NOMO-1 treated with DMSO at 0.1 percent for 48 hours (cell line): ENCODE measurements around the gene INSYN1.
"Not testable (repeated sequence)": the region's sequence is repeated elsewhere in the genome, so short reads cannot be mapped to it uniquely, and the experiment has no call there.

Source experiments
- DNase-seq: peaks from one replicate; lab custom pipeline; 2025; ENCODE audit not compliant: unreplicated experiment; lab: John Stamatoyannopoulos, UW

Gene INSYN1

DNA sequence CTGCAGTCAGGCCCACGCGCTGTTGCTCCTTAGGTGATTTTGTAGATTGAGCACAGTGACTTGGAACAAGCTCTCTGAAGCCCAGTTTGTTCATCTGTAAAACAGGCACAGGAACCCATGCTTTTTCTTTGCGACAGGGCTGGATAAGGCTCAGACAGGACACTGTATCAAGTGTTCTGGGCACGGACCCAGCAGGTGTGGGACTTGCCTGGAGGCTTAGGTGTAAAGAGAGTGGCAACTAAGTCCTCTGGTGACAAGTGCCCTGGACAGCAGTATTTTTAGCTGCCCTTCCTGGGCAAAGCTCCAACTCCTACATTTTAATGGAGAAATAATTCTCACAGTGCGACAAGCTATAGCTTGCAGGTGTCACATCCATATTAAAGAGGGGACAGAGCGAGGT, 36.7 kb downstream of the INSYN1 start:
- no peak for DNase-seq

DNA sequence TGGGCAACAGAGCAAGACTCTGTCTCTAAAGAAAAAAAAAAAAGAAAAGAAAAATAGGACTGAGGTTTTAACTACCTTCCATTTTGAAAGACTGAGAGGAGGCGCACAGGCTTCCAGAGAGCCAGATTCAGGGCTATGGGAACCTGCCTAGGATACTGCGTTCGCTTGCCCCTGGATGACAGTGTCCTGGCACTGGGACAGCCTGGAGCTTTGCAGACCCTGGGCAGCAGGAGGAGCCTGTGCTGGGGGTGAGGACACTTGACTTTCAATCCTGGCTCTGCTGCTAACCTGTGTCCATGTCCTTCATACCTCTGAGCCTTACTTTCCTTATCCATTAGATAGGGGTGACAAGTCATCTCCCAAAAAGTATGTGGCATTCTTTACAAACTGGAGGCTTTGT, 37.7 kb downstream of the INSYN1 start:
- DNase-seq, result no peak

DNA sequence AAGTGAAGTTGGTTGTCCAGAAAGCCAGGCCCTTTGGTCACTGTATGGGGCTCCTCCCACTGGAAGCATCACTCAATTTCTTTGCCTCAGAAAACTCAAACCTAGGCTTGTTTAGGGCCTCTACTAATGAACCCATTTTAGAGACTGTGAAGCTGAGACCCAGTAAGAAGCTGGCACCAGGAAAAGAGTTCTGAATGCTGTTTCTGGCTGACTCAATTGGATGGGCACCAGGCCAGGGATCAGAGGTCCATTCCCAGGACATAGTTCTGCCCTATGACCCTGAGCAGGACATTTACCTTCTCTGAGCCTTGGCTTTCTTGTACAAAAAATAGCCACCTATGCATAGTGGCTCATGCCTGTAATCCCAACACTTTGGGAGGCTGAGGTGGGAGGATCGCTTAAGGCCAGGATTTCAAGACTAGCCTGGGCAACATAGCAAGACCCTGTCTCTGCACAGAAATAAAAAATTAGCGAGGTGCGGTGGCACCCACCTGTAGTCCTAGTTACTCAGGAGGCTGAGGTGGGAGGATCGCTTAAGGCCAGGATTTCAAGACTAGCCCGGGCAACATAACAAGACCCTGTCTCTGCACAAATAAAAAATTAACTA, 38.4 kb downstream of the INSYN1 start:
- no peak for DNase-seq

DNA sequence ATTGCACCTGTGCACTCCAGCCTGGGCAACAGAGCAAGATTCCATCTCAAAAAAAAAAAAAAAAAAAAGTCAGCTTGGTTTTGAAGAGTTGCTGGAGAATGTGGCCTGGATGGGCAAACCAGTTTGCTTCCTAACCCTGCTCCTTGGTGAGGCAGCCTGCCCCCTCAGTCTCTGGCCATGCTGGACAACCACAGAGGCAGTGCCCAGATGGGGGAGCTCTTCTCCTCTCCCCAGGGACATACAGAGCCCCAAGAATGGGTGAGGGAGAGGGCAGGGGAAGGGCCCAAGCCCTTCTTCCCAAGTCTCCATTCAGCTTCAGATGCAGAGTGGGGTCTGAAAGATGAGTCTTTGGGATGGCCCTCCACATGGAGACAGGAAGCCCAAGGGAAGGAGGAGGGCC, 41.0 kb downstream of the INSYN1 start:
- DNase-seq, result no peak

DNA sequence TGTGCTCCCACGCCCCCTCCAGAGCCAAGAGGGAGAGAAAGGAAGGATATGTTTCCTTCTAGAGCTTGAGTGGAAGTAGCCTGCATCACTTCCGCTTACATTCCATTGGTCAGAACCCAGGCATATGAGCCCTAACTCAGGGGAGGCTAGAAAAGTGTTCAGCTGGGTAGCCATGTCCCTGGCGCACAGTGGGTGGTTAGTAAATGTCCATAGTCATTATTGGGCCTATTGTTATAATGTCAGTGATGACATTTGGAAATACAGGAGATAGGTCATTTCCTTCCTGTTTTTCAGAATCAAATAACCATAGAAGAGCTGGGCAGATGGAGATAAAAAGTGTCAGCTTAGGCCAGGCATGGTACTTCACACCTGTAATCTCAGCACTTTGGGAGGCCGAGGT, 41.6 kb downstream of the INSYN1 start:
- DNase-seq, result peak; percentile 29

DNA sequence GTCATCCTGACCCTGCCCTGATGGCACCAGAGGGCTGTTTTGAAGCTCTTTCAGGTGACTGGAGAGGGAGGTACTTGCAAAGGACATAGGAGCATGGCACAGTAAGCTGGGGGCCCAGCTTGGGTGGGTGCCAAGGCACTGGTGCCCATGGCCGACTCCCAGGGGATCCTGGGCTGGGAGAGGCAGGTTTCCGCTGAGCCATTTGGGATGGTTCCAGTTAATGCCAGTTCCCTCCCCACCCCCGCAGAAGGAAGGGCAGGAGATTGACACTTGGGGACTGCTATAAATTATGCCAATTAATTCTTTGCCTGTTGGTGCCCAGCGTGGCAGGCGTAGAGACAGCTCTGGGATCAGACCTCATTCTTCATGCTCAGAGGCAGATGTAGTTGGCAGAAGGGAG, 42.8 kb downstream of the INSYN1 start:
- DNase-seq, result no peak

DNA sequence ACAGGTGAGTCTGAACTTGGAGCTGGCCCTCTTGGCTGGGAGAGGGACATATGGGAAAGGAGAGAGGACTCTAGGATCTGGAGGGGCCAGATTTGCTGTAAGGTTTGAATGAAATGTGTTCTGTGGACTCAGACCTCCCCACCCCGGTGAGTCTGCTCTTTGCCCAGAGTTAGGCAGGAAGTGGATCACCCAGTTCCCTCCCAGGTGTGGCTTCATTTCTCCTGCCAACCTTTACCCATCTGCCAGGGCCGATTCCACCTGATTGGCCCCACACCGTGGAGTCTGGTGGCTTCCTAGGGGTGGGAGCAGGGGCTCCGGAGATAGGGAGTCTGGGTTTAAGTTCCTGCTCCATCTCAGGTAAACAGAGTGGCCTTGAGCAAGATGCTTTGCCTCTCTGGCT, 43.5 kb downstream of the INSYN1 start:
- DNase-seq, result no peak

DNA sequence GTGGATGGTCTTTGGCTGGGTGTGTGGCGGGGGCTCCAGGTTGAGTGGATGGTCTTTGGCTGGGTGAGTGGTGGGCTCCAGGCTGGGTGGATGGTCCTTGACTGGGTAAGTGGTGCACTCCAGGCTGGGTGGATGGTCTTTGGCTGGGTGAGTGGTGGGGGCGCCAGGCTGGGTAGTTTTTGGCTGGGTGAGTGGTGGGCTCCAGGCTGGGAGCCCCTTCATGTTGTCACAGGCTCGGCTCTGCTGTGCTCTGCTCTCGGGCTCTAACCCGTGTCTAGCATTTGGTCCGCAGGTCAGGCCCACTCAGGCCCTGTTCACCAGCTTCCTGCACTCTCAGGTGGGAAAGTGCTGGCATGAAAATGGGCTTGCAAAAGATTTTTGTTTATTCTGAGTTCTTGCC, 43.9 kb downstream of the INSYN1 start:
- DNase-seq, result no peak

DNA sequence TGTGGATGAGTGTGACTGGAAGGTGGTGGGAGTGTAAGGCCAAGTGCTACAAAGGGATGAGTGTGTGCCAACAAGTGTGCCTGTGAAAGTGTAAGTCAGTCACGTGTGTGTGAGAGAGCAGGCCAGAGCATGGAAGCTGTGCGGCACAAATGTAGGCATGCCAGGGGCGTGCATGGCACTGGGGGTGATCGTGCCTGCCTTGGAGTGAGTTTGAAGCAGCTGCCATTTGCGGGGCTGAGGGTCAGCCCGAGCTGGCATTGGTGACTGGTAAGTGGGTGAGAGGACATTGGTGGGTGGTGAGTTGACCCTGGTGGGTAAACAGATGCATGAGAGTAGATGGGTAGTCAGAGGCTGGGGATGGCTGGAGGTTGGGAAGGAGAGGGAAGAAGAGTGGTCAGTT, 44.5 kb downstream of the INSYN1 start:
- no peak for DNase-seq

DNA sequence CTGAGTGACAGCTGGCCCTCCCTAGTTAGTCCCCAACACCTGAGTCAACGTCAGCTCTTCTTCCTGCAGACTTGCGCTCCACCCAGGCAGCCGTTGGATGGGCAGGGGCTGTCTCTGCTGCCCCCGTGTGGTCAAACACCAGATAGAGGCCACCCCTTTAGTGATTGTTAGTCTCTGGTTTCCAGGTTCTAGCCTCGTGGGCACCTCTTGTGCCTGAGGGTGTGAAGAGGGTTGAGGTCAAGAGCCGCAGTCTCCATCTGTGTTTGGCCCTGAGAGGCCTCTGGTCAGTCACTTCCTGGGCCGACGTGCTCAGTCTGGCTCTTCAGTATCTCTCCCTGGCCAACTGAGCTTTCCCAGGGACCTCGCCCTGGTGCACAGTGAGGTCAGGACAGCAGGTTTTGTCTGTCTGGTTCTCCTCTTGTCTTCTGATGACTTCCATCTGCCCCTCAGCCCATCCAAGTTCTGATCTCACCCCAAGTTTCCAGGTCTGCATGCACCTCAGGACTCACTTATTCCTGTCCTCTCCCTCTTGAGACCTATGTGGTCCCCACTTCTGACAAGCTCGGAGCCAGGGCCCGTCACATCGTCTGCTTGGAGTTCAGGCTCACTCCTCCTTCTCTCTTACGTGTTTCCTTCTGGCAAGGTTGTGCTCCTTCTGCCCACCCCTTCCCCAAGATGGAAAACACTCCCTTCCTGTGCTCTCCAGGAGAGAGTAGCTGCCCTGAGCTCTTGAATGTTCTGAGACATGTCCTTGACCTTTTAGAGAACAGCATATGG, 48.1 kb downstream of the INSYN1 start:
- DNase-seq, result peak; percentile 30

DNA sequence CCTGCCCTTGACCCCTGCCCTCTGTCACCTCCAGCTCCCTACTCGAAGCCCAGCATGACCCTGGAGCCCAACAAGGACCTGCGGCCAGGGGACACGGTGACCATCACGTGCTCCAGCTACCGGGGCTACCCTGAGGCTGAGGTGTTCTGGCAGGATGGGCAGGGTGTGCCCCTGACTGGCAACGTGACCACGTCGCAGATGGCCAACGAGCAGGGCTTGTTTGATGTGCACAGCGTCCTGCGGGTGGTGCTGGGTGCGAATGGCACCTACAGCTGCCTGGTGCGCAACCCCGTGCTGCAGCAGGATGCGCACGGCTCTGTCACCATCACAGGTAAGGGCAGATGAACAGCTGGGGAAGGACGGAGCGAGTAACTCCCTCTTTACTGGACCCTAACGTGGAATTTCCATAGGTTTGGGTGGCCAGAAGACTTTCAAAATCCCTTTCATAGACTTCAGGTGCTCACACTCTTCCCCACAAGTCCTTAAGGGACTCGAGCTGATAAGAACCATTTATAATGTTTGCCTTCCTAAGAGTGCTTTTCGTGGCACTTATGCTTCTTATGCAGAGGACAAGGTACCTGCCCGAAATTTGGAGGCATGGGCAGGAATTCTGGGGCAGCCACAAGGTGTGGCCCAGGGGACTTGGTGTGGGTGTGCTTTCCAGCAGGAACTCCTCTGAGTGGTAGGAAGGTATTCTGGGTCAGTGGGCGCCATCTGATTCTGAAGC, 48.8 kb downstream of the INSYN1 start:
- not testable (repeated sequence) for DNase-seq

DNA sequence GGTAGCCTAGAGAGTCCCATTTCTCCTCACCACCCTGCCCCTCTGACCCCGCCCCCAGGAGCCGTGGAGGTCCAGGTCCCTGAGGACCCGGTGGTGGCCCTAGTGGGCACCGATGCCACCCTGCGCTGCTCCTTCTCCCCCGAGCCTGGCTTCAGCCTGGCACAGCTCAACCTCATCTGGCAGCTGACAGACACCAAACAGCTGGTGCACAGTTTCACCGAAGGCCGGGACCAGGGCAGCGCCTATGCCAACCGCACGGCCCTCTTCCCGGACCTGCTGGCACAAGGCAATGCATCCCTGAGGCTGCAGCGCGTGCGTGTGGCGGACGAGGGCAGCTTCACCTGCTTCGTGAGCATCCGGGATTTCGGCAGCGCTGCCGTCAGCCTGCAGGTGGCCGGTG, 49.5 kb downstream of the INSYN1 start:
- DNase-seq, result not testable (repeated sequence)

DNA sequence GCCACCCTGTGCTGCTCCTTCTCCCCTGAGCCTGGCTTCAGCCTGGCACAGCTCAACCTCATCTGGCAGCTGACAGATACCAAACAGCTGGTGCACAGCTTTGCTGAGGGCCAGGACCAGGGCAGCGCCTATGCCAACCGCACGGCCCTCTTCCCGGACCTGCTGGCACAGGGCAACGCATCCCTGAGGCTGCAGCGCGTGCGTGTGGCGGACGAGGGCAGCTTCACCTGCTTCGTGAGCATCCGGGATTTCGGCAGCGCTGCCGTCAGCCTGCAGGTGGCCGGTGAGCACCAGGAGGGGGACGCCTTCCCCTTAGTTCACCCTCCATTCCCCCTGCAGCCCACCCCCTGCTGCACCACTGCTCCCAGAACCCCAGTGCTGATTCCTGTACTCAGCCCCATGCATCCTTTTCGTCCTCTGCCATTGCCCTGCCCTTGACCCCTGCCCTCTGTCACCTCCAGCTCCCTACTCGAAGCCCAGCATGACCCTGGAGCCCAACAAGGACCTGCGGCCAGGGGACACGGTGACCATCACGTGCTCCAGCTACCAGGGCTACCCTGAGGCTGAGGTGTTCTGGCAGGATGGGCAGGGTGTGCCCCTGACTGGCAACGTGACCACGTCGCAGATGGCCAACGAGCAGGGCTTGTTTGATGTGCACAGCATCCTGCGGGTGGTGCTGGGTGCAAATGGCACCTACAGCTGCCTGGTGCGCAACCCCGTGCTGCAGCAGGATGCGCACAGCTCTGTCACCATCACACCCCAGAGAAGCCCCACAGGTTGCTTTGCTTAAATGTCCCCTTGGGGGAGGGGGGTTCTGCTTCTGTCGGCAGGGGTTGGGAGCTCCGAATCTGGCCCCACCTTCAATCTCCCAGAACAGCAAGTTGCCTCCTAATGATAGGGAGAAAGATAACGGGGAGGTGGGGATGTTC, 50.6 kb downstream of the INSYN1 start:
- DNase-seq, result not testable (repeated sequence)

DNA sequence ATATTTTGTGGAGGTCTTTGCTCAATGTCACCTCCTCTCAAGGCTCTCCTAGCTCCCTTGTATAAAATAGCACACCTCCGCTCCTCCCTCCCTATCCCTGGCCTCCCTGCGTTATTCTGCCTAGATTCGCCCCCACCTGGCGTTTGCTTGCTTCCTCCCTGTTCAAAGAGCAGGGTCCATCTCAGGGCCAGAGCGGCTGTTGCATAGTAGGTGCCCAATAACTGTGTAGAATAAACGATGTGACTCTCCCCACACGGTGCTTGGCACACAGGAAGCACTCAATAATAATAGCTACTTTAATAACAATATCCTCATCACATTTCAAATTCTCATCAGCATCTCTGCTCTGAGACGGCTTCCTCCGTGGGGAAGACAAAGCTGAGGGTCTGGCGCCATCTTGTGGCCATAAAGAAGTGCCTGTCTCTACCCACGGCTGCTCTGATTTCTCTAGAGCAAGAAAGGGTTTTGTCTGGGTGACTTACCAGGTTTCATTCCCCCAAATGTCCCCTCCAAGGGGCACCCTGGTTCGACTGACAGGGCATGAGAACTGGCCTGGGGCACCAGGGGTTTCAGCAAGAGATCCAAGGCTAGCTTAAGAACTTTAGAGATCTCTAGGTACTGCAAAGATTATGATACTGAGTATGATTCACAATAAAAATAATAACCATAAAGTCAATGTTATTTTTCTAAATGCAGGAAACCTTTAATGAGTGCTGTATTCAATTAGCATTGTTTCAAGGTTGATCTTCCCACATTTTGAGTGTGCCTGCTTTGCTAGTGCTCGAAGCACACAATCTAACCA, 52.9 kb downstream of the INSYN1 start:
- peak; percentile 71 for DNase-seq

DNA sequence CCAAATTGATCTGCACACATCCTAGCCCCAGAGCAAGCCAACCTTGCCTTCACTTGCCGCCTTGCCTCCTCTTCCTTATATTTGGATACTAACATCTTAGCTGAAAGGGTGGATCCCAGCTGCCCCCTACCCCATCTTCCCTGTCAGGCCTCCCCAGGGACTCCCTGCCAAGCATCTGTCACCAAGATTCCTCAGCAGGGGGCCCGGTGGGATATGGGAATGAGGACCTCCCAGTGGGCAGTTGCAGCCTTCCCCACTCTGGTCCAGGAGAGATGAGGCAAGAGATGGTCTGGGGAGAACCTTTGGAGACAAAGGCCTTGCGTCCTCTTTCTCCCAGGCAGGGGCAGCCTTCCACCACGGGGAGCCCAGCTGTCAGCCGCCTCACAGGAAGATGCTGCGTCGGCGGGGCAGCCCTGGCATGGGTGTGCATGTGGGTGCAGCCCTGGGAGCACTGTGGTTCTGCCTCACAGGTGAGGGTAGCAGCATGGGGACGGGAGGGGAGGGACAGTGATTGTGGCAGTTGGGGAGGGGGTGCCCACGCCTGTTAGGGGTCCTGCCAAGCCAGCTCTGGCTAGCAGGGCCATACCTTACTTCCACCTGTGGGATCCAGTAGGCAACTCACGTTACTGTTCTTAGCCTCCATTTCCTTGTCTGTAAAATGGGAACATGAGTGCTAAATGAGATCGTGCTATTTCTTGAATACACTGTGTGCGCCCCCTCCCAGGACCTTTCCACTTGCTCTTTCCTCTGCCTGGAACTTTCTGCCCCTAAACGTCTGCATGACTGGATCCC, 53.7 kb downstream of the INSYN1 start:
- no peak for DNase-seq

DNA sequence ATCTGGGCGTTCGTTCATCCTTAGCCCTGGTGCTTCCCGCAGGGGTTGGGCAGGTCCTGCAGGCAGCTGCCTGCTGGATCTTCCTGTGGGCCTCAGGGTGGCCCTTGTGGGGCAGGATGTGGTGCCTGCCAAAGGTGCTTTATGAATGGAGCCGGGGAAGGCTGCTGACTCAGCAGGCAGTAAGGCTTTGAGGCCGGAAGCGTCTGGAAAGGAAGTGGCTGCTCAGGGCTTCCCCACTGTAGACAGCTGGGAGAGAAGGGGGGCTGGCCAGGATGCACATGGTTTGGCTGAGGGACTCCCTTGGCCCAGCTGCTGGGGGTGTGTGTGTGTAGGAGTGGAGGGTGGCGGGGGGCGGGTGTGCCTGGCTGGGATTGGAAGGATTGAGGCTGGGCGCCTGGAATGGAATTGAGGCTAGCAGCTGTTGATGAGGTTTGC, 56.1 kb downstream of the INSYN1 start:
- peak; percentile 77 for DNase-seq

DNA sequence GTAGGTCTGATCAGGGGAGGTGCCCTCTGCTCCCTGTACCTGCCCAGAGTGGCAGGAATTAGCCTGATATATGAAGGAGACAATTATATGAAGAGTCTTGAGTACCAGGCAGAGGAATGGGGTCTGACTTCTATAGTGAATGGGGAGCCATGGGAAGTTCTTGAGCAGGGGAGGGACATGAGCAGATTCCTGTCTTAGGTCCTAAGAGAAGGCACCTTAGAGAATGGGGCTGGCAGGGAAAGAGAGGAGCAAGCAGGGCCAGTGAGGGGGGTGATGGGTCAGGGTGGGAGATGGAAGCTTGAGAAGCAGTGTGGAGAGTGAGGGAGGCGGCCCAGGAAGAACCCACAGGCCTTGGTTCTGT, 56.5 kb downstream of the INSYN1 start:
- DNase-seq, result no peak

DNA sequence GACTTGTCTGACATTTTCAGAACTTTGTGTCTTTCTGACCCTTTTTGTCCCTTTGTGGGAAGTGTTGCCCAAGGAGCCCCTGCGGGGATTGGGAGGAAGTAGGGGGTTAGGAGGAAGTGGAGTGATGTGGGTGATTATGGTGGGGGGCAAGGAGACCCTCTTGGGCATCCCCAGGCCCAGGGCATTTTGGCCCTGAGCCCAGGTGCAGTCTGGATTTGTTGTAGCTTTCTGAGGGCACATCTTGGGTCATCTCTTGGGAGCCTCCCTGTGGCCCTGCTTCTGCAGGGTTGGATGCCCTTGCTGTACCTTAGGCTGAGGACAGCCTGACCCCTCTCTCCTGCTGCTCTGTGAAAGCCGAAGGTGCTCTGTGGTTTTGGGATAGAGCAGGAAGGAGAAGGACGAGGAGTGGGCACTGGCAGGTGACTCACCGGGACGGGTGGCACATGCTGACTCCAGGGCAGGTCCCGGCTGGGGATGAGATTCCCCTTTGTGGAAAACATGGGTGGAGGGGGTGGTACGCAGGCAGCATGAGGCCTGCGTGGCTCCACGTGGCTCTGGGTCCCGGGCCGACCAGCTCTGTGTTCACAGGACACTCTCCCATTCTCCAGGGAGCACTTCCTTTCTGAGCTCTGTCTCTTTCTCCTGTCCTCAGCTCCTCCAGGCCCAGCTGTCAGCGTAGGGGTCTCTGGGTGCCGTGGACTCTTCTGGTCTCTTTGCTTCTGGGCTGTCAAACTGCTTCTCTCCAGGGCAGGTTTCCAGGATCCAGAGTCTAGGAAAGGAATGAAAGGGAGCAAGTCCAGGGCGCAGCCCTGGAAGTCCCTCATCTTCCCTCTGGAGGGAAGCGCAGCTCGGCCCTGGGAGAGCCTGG, 57.1 kb downstream of the INSYN1 start:
- DNase-seq, result no peak

DNA sequence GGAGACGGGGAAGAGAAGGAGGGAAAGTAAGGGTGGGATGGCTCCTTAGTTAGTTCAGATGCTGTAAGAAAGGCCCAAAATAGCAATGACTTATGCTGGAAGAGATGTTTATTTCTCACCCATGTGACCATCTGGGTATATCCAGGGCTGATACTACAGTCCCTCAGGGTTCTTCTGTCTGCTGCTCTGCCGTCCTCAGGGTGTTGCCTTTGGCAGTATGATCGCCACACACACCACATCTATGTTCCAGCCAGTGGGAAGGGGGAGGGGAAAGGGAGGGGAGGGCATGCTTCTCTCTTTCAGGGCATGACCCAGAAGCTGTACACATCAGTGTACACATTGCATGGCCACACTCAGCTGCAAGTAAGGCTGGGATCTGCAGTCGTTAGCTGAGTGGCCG, 58.7 kb downstream of the INSYN1 start:
- DNase-seq, result no peak
